NOMO-1 (cell line): ENCODE results near the gene NUDT13.

Experiments
- DNase-seq, 2 experiments: peaks; one replicate each; lab custom pipeline; 2025; ENCODE audit not compliant: unreplicated experiment in 2 of 2; lab: John Stamatoyannopoulos, UW

Gene NUDT13

GRCh38 chr10:73110345-73110849 is at the start of gene NUDT13:
Gene NUDT13 (plus strand): TSS chr10:73110455. CDS start chr10:73114366, 3,911 bp downstream.
- peak; percentile 60 to 90 for DNase-seq

DNA sequence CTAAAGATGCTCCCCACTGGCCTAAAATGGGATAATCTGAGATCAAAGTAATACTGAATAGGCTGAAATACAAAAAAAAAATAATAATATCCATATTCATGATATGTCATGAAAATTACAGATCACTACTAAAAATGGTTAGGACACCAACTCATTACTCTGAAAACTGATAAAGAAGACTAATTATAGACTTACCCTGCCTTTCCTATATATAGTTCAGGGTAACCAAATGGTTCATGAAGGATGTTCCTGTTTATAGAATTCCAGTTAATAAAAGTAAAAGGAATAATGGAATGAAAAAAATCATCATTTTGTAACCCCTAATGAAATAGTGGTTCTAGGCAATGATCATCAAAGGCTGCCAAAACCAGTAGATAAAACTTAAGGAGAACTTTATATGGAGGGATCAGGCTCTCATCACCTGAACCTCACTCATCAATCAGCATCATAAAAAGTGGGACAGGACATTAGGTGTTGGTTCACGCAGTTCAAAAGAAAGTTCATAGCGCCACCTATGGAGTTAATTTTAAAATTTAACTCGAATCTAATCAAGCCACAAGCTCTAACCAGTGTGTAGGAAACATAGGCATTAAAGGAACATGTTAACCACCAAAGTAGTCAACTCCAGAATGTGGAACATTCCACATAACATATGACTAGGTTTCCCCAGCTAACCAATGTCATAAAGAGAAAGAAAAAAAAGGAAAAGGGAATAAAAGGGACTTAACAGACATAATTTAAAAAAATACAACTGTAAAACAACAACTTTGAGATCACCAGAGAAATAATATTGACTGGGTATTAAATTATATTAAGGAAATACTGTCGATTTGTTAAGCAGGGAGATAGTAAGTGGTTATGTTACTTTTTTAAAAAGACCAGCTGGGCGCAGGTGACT is 49.3 kb upstream of the NUDT13 start:
- peak in 1 of 2 experiments; percentile 44 for DNase-seq

DNA sequence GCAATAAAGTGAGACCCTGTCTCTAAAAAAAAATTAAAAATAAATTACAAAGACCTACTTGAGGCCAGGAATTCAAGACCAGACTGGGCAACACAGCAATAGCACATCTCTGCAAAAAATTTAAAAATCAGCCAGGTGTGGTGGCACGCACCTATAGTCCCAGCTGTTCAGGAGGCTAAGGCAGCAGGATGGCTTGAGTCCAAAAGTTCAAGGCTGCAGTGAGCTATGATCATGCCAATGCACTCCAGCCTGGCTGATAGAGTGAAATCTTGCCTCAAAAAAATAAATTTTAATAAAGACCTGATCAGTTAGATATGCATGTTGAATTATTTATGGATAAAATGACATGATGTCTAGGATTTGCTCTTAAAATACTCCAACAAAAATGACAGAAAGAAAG is 48.5 kb upstream of the NUDT13 start:
- DNase-seq, result no peak

GRCh38 chr10:73065441-73065840 is 44.8 kb upstream of the NUDT13 start:
- no peak for DNase-seq

DNA sequence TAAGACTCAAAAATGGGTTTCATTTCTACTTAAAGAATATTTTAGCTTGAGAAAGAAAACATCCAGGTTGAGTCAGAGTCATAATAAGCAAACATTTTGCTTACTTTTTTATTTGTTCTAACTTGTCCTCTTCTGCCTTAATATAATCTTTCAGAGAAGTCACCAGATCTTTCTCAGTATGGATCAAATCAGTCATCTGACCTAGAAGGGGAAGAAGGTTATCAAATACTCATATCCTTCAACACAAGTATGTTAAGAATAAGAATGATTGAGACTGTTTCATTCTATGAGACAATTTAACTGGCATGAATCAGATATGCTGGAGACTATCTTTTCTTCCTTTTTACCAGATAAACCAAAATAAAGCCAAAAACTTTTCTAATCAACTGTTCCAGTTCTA is 36.6 kb upstream of the NUDT13 start:
- no peak for DNase-seq

DNA sequence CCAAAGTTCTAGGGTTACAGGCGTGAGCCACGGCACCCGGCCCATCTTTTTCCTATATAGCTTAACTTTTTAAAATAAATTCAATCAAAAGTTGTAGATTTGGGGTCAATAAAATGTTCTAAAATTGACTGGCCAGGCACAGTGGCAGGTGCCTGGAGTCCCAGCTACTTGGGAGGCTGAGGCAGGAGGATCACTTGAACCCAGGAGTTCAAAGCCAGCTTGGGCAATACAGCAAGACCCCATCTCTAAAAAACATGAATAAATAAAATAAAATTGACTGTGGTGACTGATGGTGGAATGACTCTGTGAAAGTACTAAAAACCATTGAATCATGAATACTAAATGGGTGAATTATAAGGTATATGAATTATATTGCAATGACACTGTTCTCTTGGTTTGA is 34.4 kb upstream of the NUDT13 start:
- no peak for DNase-seq

- peak; percentile 15 to 52 for DNase-seq
Observed at GRCh38 chr10:73076360-73077183, 33.7 kb upstream of the NUDT13 start.

DNA sequence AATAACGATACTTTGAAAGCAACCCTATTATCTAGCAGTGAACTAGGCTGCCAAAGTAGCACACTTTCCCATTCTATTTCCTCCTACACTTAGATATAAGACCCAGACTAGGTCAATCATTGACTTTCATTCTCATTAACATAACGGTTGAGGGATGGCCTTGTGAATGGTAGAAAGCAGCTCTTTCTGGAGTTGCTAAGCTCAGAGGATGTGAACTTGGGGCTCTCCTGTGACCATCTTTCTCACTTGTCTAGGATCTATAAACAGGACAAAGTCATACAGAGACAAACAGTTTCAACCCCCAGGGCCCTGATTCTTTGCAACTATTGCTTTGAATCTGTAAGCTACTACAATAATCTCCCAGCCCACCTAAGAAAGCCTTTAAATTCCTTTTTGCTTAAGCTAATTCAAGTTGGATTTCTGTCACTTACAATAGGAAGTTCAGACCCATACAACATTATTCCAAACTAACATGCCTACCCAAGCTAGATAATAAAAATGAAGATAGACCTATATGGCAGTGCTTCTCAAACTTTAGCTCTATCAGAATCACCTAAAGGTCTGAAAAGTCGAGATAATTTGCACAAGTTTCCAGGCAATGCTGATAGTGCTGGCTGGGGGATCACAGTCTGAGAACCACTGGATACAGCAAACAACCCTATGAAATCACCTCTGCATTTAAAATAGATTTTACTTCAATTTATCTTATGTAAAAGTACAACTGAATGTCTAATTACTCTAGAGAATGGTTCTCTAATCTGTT is 30.3 kb upstream of the NUDT13 start:
- DNase-seq, result no peak

DNA sequence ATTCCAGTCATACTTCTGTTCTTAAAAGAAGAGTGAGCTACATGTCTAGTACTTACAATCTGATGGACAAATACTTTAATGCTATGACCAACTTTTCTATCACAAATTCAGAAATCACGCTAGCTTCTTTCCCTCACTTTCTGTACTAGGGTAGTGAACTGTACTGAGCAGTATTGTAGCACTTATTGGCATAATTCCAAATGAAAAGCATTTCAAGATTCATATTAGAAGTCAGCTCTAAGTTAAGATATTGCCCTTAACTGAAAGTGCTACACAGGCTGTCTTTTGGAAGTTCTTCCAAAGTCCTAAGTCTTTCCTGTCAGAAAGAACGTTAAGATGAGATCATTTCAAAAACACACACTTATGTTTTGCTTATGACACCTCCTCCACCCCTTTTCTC is 27.0 kb upstream of the NUDT13 start:
- DNase-seq, result no peak

GRCh38 chr10:73084209-73084608 is 26.0 kb upstream of the NUDT13 start:
- DNase-seq, result no peak

DNA sequence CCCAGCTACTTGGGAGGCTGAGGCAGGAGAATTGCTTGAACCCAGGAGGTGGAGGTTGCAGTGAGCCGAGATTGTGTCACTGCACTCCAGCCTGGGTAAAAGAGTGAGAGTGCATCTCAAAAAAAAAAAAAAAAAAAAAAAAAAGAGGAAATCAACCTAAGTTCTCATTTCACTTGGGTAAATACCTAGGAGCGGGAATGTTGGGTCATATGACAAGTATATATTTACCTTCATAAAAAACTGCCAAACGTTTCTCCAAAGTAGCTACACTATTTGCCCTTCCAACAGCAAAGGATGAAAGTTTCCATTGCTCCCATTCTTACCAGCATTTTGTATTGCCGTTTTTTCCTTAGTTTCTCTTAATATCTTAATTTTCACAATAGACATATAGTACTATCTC is 23.4 kb upstream of the NUDT13 start:
- DNase-seq, result no peak

DNA sequence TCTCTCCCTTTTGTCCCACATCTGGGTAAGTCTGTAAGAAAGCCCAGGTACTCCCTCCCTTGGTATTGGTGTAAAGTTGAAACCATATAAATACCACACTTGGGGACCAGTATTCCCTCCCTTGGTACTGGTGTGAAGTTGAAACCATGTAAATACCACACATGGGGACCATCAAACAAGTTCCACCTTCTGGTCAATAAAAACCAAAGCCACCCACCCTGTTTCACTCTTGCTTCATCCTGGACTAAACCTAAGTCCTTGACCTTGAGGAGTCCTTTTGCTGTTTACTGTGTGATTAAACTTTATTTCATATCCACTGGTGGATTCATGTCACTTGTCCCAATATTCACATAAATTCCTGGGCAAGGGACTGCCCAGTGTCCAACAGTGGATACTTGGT is 22.0 kb upstream of the NUDT13 start:
- no peak for DNase-seq

- DNase-seq, result no peak
Observed at GRCh38 chr10:73092830-73093229, 17.4 kb upstream of the NUDT13 start.

DNA sequence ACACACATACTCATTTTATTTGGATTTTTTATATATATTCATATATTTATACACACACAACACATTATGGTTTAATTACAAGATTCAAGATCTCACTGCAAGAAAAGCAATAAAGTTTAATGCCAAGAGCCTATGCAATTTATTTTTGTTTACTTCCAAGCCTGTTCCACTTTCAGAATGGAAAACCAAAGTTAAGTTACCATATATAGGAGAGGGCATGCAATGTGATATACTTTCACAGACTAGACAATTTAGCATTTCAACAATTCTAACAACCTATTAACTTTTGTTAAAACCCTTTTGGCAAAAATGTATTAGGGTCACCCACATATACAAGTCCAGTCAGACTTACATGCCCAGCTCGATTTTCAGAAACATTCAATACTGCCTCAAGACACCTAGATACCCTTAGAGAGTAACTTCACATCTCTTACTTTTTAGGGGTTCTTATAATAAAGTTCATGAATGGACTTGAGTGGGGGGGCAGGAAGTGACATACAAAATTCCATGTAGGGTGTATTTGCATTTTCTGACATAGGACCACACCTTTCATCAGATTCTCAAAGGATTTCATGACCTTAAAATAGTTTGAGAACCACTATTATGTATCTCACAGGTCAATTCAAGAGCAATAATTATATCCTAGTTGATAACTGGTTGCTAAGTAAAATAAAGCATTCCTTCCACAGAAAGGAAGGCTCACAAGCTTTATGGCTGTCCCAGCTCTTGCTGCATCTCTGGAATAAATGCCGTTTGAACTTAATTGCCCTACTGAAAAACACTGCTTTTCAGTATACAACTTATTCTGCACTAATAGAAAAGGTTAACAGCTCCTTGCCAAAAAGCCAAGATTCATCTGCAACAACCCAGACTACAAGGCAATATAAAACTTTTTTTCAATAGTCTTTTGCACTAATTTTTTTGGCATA is 16.1 kb upstream of the NUDT13 start:
- no peak for DNase-seq

DNA sequence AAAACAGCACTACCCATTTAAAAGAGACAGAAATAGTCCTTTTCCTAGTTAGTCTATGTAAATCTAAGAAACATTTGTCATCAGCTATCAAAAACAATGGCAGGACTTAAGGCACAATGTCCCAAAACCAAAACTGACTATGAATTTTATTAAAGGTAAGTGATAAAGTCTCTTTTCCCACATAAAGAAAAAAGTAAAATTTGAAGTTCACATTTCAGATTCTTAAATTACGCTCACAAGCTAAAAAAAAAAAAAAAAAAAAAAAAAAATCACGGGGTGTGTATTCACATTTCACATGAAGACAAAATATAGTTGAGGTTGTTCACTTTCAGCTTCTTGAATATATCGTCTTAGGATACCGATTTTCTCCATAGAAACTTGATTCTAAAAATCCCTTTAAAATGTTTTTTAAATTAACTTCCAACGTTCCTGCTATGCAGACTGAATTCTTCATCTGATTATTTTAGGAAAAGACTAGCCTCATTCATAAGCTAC is 15.2 kb upstream of the NUDT13 start:
- no peak for DNase-seq

DNA sequence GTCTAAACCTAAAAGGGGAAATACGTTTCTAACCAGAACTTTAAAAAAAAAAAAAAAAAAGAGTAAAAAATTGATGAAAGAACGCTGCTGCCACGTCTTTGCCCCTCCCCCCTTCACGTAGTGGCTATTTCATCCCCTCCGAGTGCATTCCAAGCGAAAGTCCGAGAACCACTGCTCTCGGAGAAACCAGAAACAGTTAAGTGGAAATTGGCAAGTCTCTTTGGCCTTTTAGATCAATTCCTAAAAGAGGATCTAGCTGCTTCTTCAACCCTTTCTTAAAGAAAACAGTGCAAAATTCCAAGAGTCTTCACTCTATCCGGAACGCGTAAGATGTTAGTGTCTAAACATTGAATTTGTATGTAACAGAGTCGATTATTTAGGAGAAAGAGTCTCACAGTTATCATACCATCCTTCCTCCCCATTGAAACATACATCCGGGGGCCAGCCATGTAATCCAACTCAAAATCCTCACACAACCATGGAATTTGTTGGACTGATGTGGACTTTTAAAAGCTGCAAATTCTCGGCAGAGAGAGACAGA is 14.7 kb upstream of the NUDT13 start:
- peak; percentile 51 to 54 for DNase-seq

DNA sequence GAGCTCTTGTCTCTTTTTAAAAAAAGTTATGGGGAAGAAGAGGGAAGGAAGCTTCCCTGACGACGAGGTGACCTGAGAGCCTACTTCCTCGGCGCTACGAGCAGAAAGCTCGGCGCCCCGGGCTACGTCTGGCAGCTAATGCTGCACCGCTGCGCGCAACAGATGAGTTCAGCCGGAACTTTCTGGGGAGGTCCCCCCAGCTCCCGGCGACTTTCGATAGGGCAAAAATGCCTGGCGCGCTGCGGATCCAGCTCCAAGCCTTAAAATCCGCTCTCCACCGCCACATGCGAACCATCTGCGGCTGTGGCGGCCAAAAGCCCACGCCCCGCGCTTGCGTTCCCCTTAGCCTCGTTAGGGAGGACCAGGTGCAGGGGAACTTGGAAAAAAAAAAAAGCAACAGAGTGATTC is 14.2 kb upstream of the NUDT13 start:
- peak; percentile 65 to 66 for DNase-seq

GRCh38 chr10:73096449-73097304 is 13.6 kb upstream of the NUDT13 start, which contains the start of gene P4HA1:
Gene P4HA1 (minus strand): TSS chr10:73096866. CDS start chr10:73074883, 21,983 bp downstream.
- DNase-seq, result peak; percentile 92 to 95
